Tibial artery (tissue), 4 donors: ENCODE measurements around the gene CDH22.

Experiments used
- DNase-seq, 2 donors: peaks; one replicate each; pipeline ENCODE4 v3.0.0-alpha.2; 2019
- H3K27ac ChIP-seq, 2 donors: fragments of 200-600 bp; sonication (generic) in 1 of 2; 1 replicate in 1 of 2; 2 replicates in 1 of 2; pipeline ENCODE4 v1.5.1; 2018 to 2019; ENCODE audit warnings: mild to moderate bottlenecking in 1 of 2
- H3K27me3 ChIP-seq, 2 donors: fragments of 200-600 bp; sonication (generic) in 1 of 2; one replicate each; pipeline versions ENCODE4 v1.5.1 to v1.6.0; 2016 to 2019
- H3K36me3 ChIP-seq, 3 donors: fragments of 200-600 bp; sonication (generic) in 2 of 3; one replicate each; pipeline ENCODE4 v1.5.1; 2016 to 2019; ENCODE audit warnings: mild to moderate bottlenecking in 2 of 3
- H3K4me1 ChIP-seq, 4 donors: fragments of 200-600 bp; sonication (generic) in 2 of 4; 1 replicate in 3 of 4; 2 replicates in 1 of 4; pipeline ENCODE4 v1.5.1; 2016 to 2019
- H3K4me3 ChIP-seq, 2 donors: fragments of 200-600 bp; sonication (generic) in 1 of 2; 1 replicate in 1 of 2; 2 replicates in 1 of 2; pipeline ENCODE4 v1.5.1; 2018 to 2019; ENCODE audit warnings: mild to moderate bottlenecking in 2 of 2
- H3K9me3 ChIP-seq, 3 donors: fragments of 200-600 bp; sonication (generic) in 1 of 3; one replicate each; pipeline ENCODE4 v1.5.1; 2016 to 2019
- CTCF ChIP-seq, 2 experiments: fragments of 200-600 bp in 1 of 2; fragments of 450-650 bp in 1 of 2; IDR thresholded peaks; one replicate each; pipeline ENCODE4 v1.5.1; 2017 to 2019; ENCODE audit warnings: antibody characterized with exemption in 2 of 2, mild to moderate bottlenecking in 1 of 2, moderate library complexity in 1 of 2
- intact Hi-C: fragments of 100-400 bp; cut with DNase I; formaldehyde crosslinking; loops from one replicate; pipeline ENCODE4 v1.15.0; 2023; ENCODE audit warnings: low total_unique reads

Gene CDH22

DNA sequence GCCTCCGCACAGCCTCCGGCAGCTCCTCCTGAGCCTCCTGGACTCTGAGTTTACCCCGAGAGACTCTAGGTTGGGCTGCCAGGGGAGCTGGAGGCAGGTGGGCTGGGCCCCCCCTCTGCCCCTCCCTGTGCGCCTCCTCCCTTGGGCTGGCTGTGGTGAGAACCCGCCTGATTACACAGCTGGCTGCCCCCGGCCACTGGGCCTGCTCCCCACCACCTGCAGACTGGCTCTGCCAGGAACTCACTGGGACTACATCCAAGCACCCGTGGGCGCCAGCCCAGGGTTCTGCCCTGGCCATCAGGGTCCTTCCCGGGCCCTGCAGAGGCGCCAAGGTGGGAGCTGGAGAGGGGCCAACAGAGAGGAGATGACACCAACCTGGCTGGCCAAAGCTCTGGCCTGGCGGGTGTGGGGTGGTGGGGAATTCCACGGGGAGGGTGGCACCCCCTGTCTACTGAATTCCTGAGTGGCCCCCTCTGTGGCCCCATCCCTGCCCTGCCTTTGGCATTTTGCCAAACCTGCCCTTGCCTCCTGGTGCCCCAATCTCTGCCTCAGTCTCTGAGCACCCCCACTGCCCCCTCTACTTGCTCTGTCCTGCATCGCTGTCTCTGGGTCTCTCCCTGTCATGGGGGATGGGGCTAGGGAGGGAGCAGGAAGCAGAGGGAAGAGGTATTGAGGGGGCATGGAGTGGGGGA, 21.9 kb upstream of the CDH22 start:
- Histone ChIP-seq H3K27ac (no peak overlapping the region), H3K9me3 (no peaks in the 10 kb centered on the region), H3K4me1 (peaks cover 0 to 17% (median 0%) of the 10 kb centered on the region in 4 donors), H3K4me3 (no peak overlapping the region), H3K27me3 (peaks cover 0 to 91% of the 10 kb centered on the region in 2 donors), H3K36me3 (no peaks in the 10 kb centered on the region)
- intact Hi-C loops: no loop called here
- no peak for TF ChIP-seq CTCF (IDR thresholded peaks at IDR 0.05)
- DNase-seq: no peak

- Histone ChIP-seq H3K4me3 (no peak overlapping the region), H3K27me3 (peaks cover 0 to 89% of the 10 kb centered on the region in 2 donors), H3K4me1 (peaks cover 0 to 17% (median 0%) of the 10 kb centered on the region in 4 donors), H3K36me3 (no peaks in the 10 kb centered on the region), H3K27ac (no peak overlapping the region), H3K9me3 (no peaks in the 10 kb centered on the region)
- DNase-seq: no peak
- intact Hi-C loops: no loop called here
- no peak for TF ChIP-seq CTCF (IDR thresholded peaks at IDR 0.05)
Measured at GRCh38 chr20:46328200-46328882, 20.0 kb upstream of the CDH22 start.

GRCh38 chr20:46327557-46327956, 19.3 kb upstream of the CDH22 start:
- intact Hi-C loops: no loop called here
- peaks cover 0 to 87% of the 10 kb centered on the region in 2 donors for H3K27me3 ChIP-seq
- no peak for TF ChIP-seq CTCF (IDR thresholded peaks at IDR 0.05)

GRCh38 chr20:46325789-46326188, 17.5 kb upstream of the CDH22 start:
- intact Hi-C loops: no loop called here
- Histone ChIP-seq H3K27me3 (peaks cover 0 to 87% of the 10 kb centered on the region in 2 donors), H3K27ac (no peak overlapping the region), H3K9me3 (no peaks in the 10 kb centered on the region), H3K4me1 (peaks cover 0 to 11% (median 0%) of the 10 kb centered on the region in 4 donors), H3K4me3 (no peak overlapping the region), H3K36me3 (no peaks in the 10 kb centered on the region)
- TF ChIP-seq CTCF (IDR thresholded peaks at IDR 0.05): no peak
- DNase-seq: no peak

More at GRCh38 chr20:46327557-46327956, 19.3 kb upstream of the CDH22 start:
- H3K9me3 ChIP-seq: no peaks in the 10 kb centered on the region
- no peak overlapping the region for H3K4me3 ChIP-seq
- no peak overlapping the region for H3K27ac ChIP-seq
- H3K4me1 ChIP-seq: peaks cover 0 to 11% (median 0%) of the 10 kb centered on the region in 4 donors
- H3K36me3 ChIP-seq: no peaks in the 10 kb centered on the region
- DNase-seq: no peak

GRCh38 chr20:46324960-46325703, 16.8 kb upstream of the CDH22 start:
- no peaks in the 10 kb centered on the region for H3K36me3 ChIP-seq
- no peak overlapping the region for H3K4me3 ChIP-seq
- no peak for TF ChIP-seq CTCF (IDR thresholded peaks at IDR 0.05)
- no peak for DNase-seq
- no peaks in the 10 kb centered on the region for H3K9me3 ChIP-seq
- H3K27ac ChIP-seq: no peak overlapping the region
- H3K4me1 ChIP-seq: peaks cover 0 to 5% (median 0%) of the 10 kb centered on the region in 4 donors
- H3K27me3 ChIP-seq: peaks cover 0 to 84% of the 10 kb centered on the region in 2 donors
- intact Hi-C loops: no loop called here
